GM13976 (cell line): ENCODE measurements around the gene FAM221A.
"Not testable (repeated sequence)": the region's sequence is repeated elsewhere in the genome, so short reads cannot be mapped to it uniquely, and the experiment has no call there.

Experiments used
- DNase-seq: peaks from one replicate; pipeline ENCODE4 v3.0.0; 2012; ENCODE audit warnings: low spot score
- CTCF ChIP-seq: IDR thresholded peaks from 2 replicates; pipeline ENCODE4 v1.5.1; 2012; ENCODE audit warnings: borderline replicate concordance, mild to moderate bottlenecking; ENCODE audit not compliant: insufficient read depth; ENCODE audit errors: extremely low read depth, missing control alignments, control extremely low read depth
- in situ Hi-C: fragments of 300-500 bp; cut with MboI; formaldehyde crosslinking; loops from one replicate; pipeline ENCODE4 v1.12.0; 2022; ENCODE audit warnings: low sequenced_read_pairs, mixed read lengths, inconsistent platforms; ENCODE audit not compliant: unreplicated experiment

Gene FAM221A

GRCh38 chr7:23713285-23714149 lies 33.5 kb downstream of the FAM221A start:
- DNase-seq: no peak
- no peak for TF ChIP-seq CTCF
- in situ Hi-C loops: loop anchor here (25.0 kb wide), 1 partner anchor 426 kb away; the partner anchor contains the start of gene MALSU1

DNA sequence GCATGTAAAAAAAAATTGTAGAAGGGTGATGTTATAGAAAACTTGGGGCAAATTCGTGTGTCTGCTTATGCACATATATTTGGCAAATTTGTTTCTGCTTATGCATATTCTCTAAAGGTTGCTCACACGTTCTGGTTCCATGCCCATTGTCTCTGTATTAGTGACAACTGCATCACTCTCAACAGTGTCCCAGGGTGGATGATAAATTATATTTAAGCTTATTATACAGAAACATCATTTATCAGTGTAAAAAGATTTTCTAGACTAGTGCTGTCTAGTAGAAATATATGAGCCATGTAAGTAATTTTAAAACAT lies 34.1 kb downstream of the FAM221A start:
- DNase-seq: no peak
- TF ChIP-seq CTCF: no peak
- in situ Hi-C loops: loop anchor here (25.0 kb wide), 1 partner anchor 427 kb away; the partner anchor contains the start of gene MALSU1

GRCh38 chr7:23714579-23714978 lies 34.6 kb downstream of the FAM221A start:
- TF ChIP-seq CTCF: no peak
- no peak for DNase-seq
- in situ Hi-C loops: loop anchor here (25.0 kb wide), 1 partner anchor 427 kb away; the partner anchor contains the start of gene MALSU1

- no peak for DNase-seq
- in situ Hi-C loops: loop anchor here (25.0 kb wide), 1 partner anchor 428 kb away; the partner anchor contains the start of gene MALSU1
- TF ChIP-seq CTCF: no peak
These were observed 35.1 kb downstream of the FAM221A start for GRCh38 chr7:23715099-23715498.

DNA sequence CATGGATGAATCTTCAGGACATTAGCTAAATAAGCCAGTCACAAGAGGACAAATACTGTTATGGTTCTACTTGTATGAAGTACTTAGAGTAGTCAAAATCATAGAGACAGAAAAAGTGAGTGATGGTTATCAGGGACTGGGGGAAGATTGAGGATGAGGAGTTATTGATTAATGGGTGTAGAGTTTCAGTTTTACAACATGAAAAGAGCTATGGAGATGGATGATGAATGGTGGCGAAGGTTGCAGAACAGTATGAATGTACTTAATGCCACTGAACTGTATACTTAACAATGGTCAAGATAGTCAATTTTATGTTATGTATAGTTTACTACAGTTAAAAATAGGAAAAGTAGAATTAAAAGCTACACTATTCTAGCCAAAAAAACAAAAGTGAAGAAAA lies 37.8 kb downstream of the FAM221A start:
- no peak for TF ChIP-seq CTCF
- no peak for DNase-seq
- in situ Hi-C loops: loop anchor here (25.0 kb wide), 1 partner anchor 430 kb away; the partner anchor contains the start of gene MALSU1

DNA sequence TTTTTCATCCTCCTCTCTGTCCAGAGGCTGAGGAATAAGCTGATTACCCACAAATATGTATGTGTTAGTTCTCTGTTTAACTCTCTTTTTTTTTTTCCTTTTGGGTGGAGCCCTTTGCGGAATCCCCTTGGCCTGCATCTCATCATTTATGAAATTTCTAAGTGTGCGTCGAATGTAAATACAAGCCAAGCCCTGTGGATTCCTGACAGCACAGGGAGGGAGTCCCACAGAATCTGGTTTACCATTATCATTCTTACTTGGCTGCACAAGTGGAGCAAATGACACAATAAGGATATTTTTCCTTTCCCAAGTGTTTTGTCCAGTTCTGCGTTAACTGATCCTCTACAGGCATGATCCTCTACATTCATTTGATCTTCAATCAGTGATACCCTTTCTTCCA lies 41.5 kb downstream of the FAM221A start:
- no peak for DNase-seq
- in situ Hi-C loops: loop anchor here (25.0 kb wide), 1 partner anchor 434 kb away; the partner anchor contains the start of gene MALSU1

GRCh38 chr7:23722587-23723216 lies 42.7 kb downstream of the FAM221A start:
- not testable (repeated sequence) for DNase-seq
- in situ Hi-C loops: loop anchor here (25.0 kb wide), 1 partner anchor 435 kb away; the partner anchor contains the start of gene MALSU1

More for the DNA sequence above, 41.5 kb downstream of the FAM221A start:
- TF ChIP-seq CTCF: no peak

DNA sequence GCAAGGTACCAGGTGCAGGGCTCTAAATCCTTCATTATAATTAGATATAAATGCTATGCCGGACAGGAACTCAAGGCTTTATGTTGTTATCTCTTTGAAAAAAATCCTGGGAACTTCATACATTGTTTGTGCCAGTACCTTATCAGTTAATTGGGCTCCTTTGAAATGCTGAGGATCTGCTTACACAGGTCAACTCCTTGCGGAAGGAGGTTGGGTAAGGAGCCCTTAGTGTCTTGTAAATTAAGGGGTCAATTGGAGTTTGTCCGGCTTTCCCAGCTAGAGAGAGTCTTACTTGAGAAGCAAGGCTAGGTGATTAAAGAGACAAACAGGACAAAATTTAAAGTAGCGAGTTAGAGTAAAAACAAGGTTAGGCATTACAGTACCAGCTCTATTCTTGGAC lies 44.1 kb downstream of the FAM221A start:
- not testable (repeated sequence) for DNase-seq
- in situ Hi-C loops: loop anchor here (25.0 kb wide), 1 partner anchor 437 kb away; the partner anchor contains the start of gene MALSU1
